ENCODE results near the gene AP3S2.

Gene AP3S2

DNA sequence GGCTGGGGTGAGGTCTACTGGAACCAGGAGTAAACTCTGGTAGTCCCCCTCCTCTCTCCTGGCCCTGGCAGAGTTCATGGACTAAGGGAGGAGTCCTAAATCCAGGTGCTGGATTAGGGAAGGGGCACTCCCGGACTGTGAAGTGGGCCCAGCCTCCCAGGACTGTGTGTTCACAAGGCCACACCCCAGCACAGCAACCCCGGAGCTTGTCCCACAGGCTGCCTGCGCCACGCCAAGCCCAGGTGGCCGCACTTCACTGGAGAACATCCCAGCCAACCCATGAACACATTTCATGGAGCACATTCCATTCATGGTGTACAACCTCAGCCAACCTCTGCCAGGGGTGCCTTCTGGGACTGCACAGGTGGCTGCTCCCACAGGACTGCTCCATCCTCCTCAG is 10.7 kb upstream of the AP3S2 start:
- H3K27me3 ChIP-seq (ENCODE audit: control insufficient read depth in 1 of 2, insufficient read depth in 2 of 2, low read length in 2 of 2) = no peaks in the 10 kb centered on the region
- peaks cover 27 to 76% of the 10 kb centered on the region in 2 donors for H3K36me3 ChIP-seq (ENCODE audit: control insufficient read depth in 1 of 2, insufficient read depth in 2 of 2, low read length in 2 of 2)
- no peak overlapping the region for H3K4me3 ChIP-seq (ENCODE audit: low read depth in 1 of 2, low read length in 2 of 2)

DNA sequence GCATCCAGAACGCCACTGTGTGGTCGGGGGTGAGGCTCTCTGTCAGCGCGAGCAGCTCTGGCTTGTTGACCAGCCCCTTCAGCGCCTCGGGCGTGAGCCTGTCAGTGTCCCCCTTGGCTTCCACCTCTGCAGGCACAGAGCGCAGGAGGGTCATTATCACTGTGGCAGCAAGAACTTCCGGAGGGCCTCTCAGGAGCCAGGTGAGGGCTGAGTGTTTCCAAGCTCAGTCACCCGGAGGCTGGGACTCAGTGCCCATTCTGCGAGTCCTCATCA is 10.0 kb upstream of the AP3S2 start:
- H3K27me3 ChIP-seq (ENCODE audit: control insufficient read depth in 1 of 2, insufficient read depth in 2 of 2, low read length in 2 of 2) = no peaks in the 10 kb centered on the region
- peaks cover 27 to 73% of the 10 kb centered on the region in 2 donors for H3K36me3 ChIP-seq (ENCODE audit: control insufficient read depth in 1 of 2, insufficient read depth in 2 of 2, low read length in 2 of 2)
- H3K4me1 ChIP-seq (ENCODE audit: control insufficient read depth in 1 of 2, insufficient read depth in 2 of 2, low read length in 2 of 2) = peaks cover 9 to 10% of the 10 kb centered on the region in 2 donors
- H3K9ac ChIP-seq (ENCODE audit: low read depth in 1 of 2, low read length in 2 of 2) = no peak overlapping the region
- no peaks in the 10 kb centered on the region for H3K9me3 ChIP-seq (ENCODE audit: control insufficient read depth in 1 of 2, low read length in 2 of 2)
- H3K27ac ChIP-seq (ENCODE audit: low read depth, low read length) = no peak overlapping the region
- H3K4me3 ChIP-seq (ENCODE audit: low read depth in 1 of 2, low read length in 2 of 2) = no peak overlapping the region

More for the DNA sequence above, 10.7 kb upstream of the AP3S2 start:
- Histone ChIP-seq H3K9ac (ENCODE audit: low read depth in 1 of 2, low read length in 2 of 2) (no peak overlapping the region), H3K4me1 (ENCODE audit: control insufficient read depth in 1 of 2, insufficient read depth in 2 of 2, low read length in 2 of 2) (peaks cover 2 to 5% of the 10 kb centered on the region in 2 donors), H3K9me3 (ENCODE audit: control insufficient read depth in 1 of 2, low read length in 2 of 2) (no peaks in the 10 kb centered on the region), H3K27ac (ENCODE audit: low read depth, low read length) (no peak overlapping the region)

DNA sequence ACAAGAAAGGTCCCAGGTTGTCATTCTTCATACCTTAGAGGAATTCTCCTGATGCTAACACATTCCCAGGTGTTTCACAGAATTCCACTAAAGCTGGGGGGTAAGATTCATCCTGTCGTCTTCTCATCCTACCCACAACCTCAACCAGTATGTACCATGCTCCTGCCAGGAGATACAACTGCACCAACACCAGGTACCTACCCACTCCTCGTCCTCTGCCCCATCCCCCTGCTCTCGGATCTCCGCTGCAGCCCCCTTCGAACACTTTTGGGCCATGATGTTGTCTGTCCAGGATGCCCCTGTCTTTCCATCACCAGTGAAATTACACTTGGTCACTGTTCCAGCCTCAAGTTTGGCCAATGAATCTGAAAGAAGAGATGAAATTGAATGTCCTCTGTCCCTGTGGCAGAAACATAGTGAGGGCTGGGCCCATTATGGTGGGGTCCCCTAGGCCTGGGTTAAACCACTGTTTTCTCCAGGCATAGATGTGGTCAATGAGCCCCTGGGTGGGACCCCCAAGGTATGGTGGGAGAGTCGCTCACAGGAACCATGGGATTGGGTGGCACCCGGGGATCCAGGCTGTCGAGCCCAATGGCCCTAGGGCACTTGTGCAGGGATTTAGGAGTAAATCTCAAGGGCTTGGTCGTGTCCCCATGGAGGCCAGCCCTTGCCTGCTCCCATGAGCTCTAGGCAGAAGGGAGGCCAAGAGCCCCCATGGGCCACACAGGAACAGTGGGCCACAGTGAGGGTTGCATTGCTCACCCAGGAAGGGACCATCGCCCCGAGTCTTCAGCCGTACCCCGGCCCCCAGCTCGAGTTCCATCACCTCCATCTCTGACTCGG is 9.4 kb upstream of the AP3S2 start:
- no peak overlapping the region for H3K9ac ChIP-seq (ENCODE audit: low read depth in 1 of 2, low read length in 2 of 2)
- H3K4me1 ChIP-seq (ENCODE audit: control insufficient read depth in 1 of 2, insufficient read depth in 2 of 2, low read length in 2 of 2) = peaks cover 14 to 16% of the 10 kb centered on the region in 2 donors
- H3K36me3 ChIP-seq (ENCODE audit: control insufficient read depth in 1 of 2, insufficient read depth in 2 of 2, low read length in 2 of 2) = peaks cover 24 to 69% of the 10 kb centered on the region in 2 donors
- no peak overlapping the region for H3K4me3 ChIP-seq (ENCODE audit: low read depth in 1 of 2, low read length in 2 of 2)
- no peaks in the 10 kb centered on the region for H3K27me3 ChIP-seq (ENCODE audit: control insufficient read depth in 1 of 2, insufficient read depth in 2 of 2, low read length in 2 of 2)
- no peak overlapping the region for H3K27ac ChIP-seq (ENCODE audit: low read depth, low read length)
- no peaks in the 10 kb centered on the region for H3K9me3 ChIP-seq (ENCODE audit: control insufficient read depth in 1 of 2, low read length in 2 of 2)

DNA sequence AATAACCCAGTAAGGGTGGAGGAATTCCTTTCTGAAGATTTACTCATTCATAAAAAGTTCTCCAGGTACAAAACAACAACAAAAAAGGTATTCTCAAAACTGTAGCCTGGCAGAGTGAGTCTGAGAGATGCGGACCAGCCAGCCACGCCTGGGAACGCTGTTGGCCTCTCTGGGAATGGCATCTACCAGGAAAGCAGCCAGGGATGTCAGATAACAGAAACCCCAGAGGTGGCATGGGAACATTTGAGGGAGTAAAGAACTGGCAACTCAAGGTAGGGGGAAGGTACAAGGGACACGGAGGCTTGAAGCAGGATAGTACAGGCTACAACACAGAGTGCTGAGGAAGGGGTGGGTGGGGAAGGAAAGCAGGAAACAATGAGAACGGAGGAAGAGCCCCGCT is 7.1 kb upstream of the AP3S2 start:
- Histone ChIP-seq H3K36me3 (ENCODE audit: control insufficient read depth in 1 of 2, insufficient read depth in 2 of 2, low read length in 2 of 2) (peaks cover 20 to 52% of the 10 kb centered on the region in 2 donors), H3K27ac (ENCODE audit: low read depth, low read length) (no peak overlapping the region), H3K9me3 (ENCODE audit: control insufficient read depth in 1 of 2, low read length in 2 of 2) (no peaks in the 10 kb centered on the region), H3K4me3 (ENCODE audit: low read depth in 1 of 2, low read length in 2 of 2) (no peak overlapping the region), H3K4me1 (ENCODE audit: control insufficient read depth in 1 of 2, insufficient read depth in 2 of 2, low read length in 2 of 2) (peaks cover 14 to 17% of the 10 kb centered on the region in 2 donors), H3K27me3 (ENCODE audit: control insufficient read depth in 1 of 2, insufficient read depth in 2 of 2, low read length in 2 of 2) (no peaks in the 10 kb centered on the region), H3K9ac (ENCODE audit: low read depth in 1 of 2, low read length in 2 of 2) (no peak overlapping the region)

DNA sequence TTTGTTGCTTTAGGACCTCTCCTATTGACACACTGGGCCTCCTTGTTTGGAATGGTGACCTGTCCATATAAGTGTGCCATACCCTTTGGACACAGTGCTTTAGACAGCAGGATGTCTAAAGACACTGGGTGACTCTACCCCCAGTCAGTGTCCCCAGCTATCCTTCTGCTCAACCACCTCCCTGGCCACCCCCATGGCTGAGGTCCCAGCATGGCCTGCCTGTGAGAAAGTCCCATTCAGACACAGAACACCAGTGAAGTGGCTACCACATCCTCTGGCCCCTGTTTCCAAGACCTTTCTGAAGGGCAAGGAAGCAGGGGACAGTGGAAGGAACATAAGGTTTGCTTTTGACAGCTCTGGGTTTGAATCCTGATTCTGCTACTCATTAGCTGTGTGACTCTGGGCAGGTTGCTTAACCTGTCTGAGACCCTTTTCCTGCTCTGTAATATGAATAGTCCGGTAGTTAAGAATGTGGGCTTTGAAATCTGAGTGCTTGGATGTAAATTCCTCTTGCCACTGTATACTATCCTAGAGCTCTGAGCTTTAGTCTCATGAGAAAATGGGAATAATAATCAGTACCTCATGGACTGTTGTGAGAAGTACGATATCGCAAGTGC is 6.3 kb upstream of the AP3S2 start:
- Histone ChIP-seq H3K4me1 (ENCODE audit: control insufficient read depth in 1 of 2, insufficient read depth in 2 of 2, low read length in 2 of 2) (peaks cover 16 to 17% of the 10 kb centered on the region in 2 donors), H3K9me3 (ENCODE audit: control insufficient read depth in 1 of 2, low read length in 2 of 2) (no peaks in the 10 kb centered on the region), H3K9ac (ENCODE audit: low read depth in 1 of 2, low read length in 2 of 2) (no peak overlapping the region), H3K27ac (ENCODE audit: low read depth, low read length) (no peak overlapping the region), H3K4me3 (ENCODE audit: low read depth in 1 of 2, low read length in 2 of 2) (no peak overlapping the region), H3K27me3 (ENCODE audit: control insufficient read depth in 1 of 2, insufficient read depth in 2 of 2, low read length in 2 of 2) (no peaks in the 10 kb centered on the region), H3K36me3 (ENCODE audit: control insufficient read depth in 1 of 2, insufficient read depth in 2 of 2, low read length in 2 of 2) (peaks cover 20 to 45% of the 10 kb centered on the region in 2 donors)

DNA sequence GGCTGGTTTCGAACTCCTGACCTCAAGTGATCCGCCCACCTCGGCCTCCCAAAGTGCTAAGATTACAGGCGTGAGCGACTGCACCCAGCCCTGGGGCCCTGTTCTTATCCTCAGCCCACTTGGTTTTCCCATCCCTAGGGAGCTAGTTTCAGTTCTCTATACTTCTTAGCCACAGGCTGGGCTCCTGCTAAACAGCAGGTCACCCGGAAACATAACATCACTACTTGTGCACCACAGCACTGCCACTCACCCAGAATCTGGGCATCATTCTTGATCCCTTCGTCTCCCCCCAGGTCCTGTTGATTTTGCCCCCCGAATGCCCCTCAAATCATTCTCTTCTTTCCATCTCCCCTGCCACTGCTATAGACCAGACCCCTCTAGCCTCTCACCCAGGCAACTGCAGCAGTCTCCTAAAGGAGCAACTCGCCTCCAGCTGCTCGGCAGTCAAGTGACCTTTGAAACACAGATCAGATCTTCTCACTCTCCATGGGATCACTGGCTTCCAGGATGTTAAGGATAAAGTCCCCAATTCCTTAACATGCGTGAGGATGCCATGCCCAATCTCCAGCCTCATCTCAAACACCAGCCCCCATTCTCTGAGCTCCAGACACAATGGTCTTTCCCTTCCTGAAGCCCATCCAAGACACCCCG is 5.6 kb upstream of the AP3S2 start:
- Histone ChIP-seq H3K4me3 (ENCODE audit: low read depth in 1 of 2, low read length in 2 of 2) (no peak overlapping the region), H3K27me3 (ENCODE audit: control insufficient read depth in 1 of 2, insufficient read depth in 2 of 2, low read length in 2 of 2) (no peaks in the 10 kb centered on the region), H3K4me1 (ENCODE audit: control insufficient read depth in 1 of 2, insufficient read depth in 2 of 2, low read length in 2 of 2) (peaks cover 17 to 19% of the 10 kb centered on the region in 2 donors), H3K9ac (ENCODE audit: low read depth in 1 of 2, low read length in 2 of 2) (no peak overlapping the region), H3K9me3 (ENCODE audit: control insufficient read depth in 1 of 2, low read length in 2 of 2) (no peaks in the 10 kb centered on the region), H3K36me3 (ENCODE audit: control insufficient read depth in 1 of 2, insufficient read depth in 2 of 2, low read length in 2 of 2) (peaks cover 20 to 40% of the 10 kb centered on the region in 2 donors), H3K27ac (ENCODE audit: low read depth, low read length) (no peak overlapping the region)

DNA sequence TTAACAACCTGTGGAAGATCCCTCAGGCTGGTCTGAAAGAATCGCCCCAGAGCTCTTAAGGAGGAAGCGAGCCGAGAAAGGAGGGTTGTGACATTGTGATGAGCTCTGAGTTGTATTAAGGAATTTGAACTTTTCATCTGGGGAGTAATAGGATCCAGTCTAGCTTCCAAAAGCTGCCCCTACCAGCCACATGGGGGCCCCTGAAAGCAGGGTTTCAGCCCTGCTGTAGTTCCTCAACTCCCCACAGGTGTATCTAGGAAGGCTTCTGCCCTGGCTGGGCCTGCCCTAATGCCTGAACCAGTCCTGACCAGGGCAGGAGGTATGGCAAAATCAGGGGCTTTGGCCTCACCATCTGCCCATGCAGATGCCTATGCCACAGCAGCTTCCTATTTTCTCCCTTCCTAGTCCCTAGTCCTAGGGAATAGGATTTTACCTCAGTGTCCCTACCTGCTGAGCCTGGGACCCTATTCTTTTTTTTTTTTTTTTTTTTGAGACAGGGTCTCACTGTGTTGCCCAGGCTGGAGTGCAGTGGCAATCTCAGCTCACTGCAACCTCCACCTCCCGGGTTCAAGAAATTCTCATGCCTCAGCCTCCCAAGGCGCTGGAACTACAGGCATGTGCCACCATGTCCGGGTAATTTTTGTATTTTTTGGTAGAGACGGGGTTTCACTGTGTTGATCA is 5.0 kb upstream of the AP3S2 start:
- Histone ChIP-seq H3K9me3 (ENCODE audit: control insufficient read depth in 1 of 2, low read length in 2 of 2) (no peaks in the 10 kb centered on the region), H3K9ac (ENCODE audit: low read depth in 1 of 2, low read length in 2 of 2) (no peak overlapping the region), H3K4me1 (ENCODE audit: control insufficient read depth in 1 of 2, insufficient read depth in 2 of 2, low read length in 2 of 2) (peaks cover 17 to 19% of the 10 kb centered on the region in 2 donors), H3K27me3 (ENCODE audit: control insufficient read depth in 1 of 2, insufficient read depth in 2 of 2, low read length in 2 of 2) (no peaks in the 10 kb centered on the region), H3K36me3 (ENCODE audit: control insufficient read depth in 1 of 2, insufficient read depth in 2 of 2, low read length in 2 of 2) (peaks cover 20 to 33% of the 10 kb centered on the region in 2 donors), H3K27ac (ENCODE audit: low read depth, low read length) (no peak overlapping the region), H3K4me3 (ENCODE audit: low read depth in 1 of 2, low read length in 2 of 2) (no peak overlapping the region)

DNA sequence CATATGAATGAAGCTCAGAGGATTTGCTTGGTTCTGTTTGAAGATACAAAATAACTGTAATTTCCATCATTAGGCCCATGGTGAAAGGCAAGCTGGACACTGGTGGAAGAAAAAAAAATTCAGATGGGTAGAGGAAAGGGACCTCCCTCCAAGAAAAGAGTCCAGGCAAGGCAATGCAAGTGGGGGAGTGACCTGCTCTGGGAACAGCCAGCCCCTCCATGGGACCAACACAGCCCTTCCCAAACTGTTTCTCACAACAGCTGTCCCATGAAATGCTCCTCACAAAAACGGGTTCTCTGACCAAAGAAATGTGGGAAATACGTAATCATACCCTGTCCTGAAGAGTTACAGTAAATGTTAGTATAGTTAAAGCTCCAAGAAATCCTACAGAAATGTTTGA is 4.4 kb upstream of the AP3S2 start:
- no peaks in the 10 kb centered on the region for H3K27me3 ChIP-seq (ENCODE audit: control insufficient read depth in 1 of 2, insufficient read depth in 2 of 2, low read length in 2 of 2)

DNA sequence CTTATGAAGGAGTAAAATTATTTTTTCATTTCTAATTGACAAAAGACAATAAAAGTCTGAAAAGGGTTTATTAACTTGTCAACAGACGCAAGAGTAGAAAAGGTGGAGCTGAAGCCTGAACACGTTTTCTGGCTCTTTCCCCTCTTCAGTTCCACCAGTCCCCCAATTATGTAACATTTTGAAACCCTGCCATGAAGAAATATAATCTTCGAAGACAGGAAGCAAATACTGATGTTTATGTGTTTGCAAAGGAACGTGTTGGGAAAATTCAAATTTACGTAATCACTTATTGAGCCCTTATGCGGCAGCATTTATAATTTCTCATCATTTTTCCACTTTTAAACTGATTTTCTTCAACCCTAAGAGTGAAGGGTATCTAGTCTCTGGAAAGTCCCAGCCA is 767 bp downstream of the AP3S2 start:
- H3K9me3 ChIP-seq (ENCODE audit: control insufficient read depth in 1 of 2, low read length in 2 of 2) = no peaks in the 10 kb centered on the region
- peaks cover 8 to 13% of the 10 kb centered on the region in 2 donors for H3K4me1 ChIP-seq (ENCODE audit: control insufficient read depth in 1 of 2, insufficient read depth in 2 of 2, low read length in 2 of 2)
- no peaks in the 10 kb centered on the region for H3K27me3 ChIP-seq (ENCODE audit: control insufficient read depth in 1 of 2, insufficient read depth in 2 of 2, low read length in 2 of 2)
- peak overlapping the region; percentile 80 to 97 for H3K4me3 ChIP-seq (ENCODE audit: low read depth in 1 of 2, low read length in 2 of 2)
- H3K9ac ChIP-seq (ENCODE audit: low read depth in 1 of 2, low read length in 2 of 2) = peak overlapping the region; percentile 76 to 96
- H3K36me3 ChIP-seq (ENCODE audit: control insufficient read depth in 1 of 2, insufficient read depth in 2 of 2, low read length in 2 of 2) = peaks cover 9 to 10% of the 10 kb centered on the region in 2 donors
- no peak overlapping the region for H3K27ac ChIP-seq (ENCODE audit: low read depth, low read length)

More for the DNA sequence above, 4.4 kb upstream of the AP3S2 start:
- Histone ChIP-seq H3K4me3 (ENCODE audit: low read depth in 1 of 2, low read length in 2 of 2) (no peak overlapping the region), H3K27ac (ENCODE audit: low read depth, low read length) (no peak overlapping the region), H3K4me1 (ENCODE audit: control insufficient read depth in 1 of 2, insufficient read depth in 2 of 2, low read length in 2 of 2) (peaks cover 17 to 22% of the 10 kb centered on the region in 2 donors), H3K9me3 (ENCODE audit: control insufficient read depth in 1 of 2, low read length in 2 of 2) (no peaks in the 10 kb centered on the region), H3K36me3 (ENCODE audit: control insufficient read depth in 1 of 2, insufficient read depth in 2 of 2, low read length in 2 of 2) (peaks cover 17 to 27% of the 10 kb centered on the region in 2 donors), H3K9ac (ENCODE audit: low read depth in 1 of 2, low read length in 2 of 2) (no peak overlapping the region)
